Measurements from ENCODE around the gene LKAAEAR1.

Gene LKAAEAR1

GRCh38 chr20:64083804-64084684 lies at the start of gene LKAAEAR1:
TSS of gene LKAAEAR1 (minus strand) at chr20:64084398. CDS start at chr20:64084219, 179 bp downstream.
- H3K27ac ChIP-seq (ENCODE audit: low read depth, low read length, poor library complexity, severe bottlenecking), result no peak within 1 kb of the TSS
- peaks cover 6% of the 10 kb centered on the region; the same call in 1 of the 2 replicates for H3K27me3 ChIP-seq (ENCODE audit: insufficient read depth, low read length)
- H3K36me3 ChIP-seq (ENCODE audit: insufficient read depth, low read length), result no peaks in the 10 kb centered on the region; the same call in 1 of the 2 replicates
- peak within 1 kb of the TSS; percentile 51 for H3K4me3 ChIP-seq (ENCODE audit: low read depth, low read length, poor library complexity, severe bottlenecking)
- H3K4me2 ChIP-seq (ENCODE audit: low read length), result peak within 1 kb of the TSS; percentile 58
- H2AFZ ChIP-seq (ENCODE audit: low read length), result no peak within 1 kb of the TSS
- no peaks in the 10 kb centered on the region for H3K9me2 ChIP-seq (ENCODE audit: low read depth, low read length)
- H4K20me1 ChIP-seq (ENCODE audit: insufficient read depth, low read length), result no peaks in the 10 kb centered on the region
- H3K4me1 ChIP-seq (ENCODE audit: insufficient read depth, low read length, severe bottlenecking), result peaks cover 12% of the 10 kb centered on the region
- H3K9me3 ChIP-seq (ENCODE audit: low read length), result 0 out of 2 replicates have a peak, but pooled peaks cover 3% of the 10 kb centered on the region
- H3F3A ChIP-seq (ENCODE audit: insufficient read depth, low read length), result no peaks in the 10 kb centered on the region
- no peaks in the 10 kb centered on the region for H3K79me2 ChIP-seq (ENCODE audit: insufficient read depth, low read length)
- TF ChIP-seq CTCF (IDR thresholded peaks at IDR 0.05; ENCODE audit: low read length) (no peak), EZH2 (IDR thresholded peaks at IDR 0.05; ENCODE audit: borderline replicate concordance, low read length) (no peak)
- peak within 1 kb of the TSS; percentile 21; the same call in 1 of the 2 replicates for H3K9ac ChIP-seq (ENCODE audit: low read length)

- H2AFZ ChIP-seq (ENCODE audit: low read length), result no peak overlapping the region
These were observed 47.2 kb upstream of the LKAAEAR1 start for GRCh38 chr20:64131406-64131805.

GRCh38 chr20:64130876-64131275 lies 46.7 kb upstream of the LKAAEAR1 start:
- Histone ChIP-seq H3K4me3 (ENCODE audit: low read depth, low read length, poor library complexity, severe bottlenecking) (no peak overlapping the region), H3K9ac (ENCODE audit: low read length) (no peak overlapping the region), H3K79me2 (ENCODE audit: insufficient read depth, low read length) (no peaks in the 10 kb centered on the region), H3F3A (ENCODE audit: insufficient read depth, low read length) (no peaks in the 10 kb centered on the region), H3K36me3 (ENCODE audit: insufficient read depth, low read length) (no peaks in the 10 kb centered on the region), H3K27ac (ENCODE audit: low read depth, low read length, poor library complexity, severe bottlenecking) (no peak overlapping the region), H4K20me1 (ENCODE audit: insufficient read depth, low read length) (no peaks in the 10 kb centered on the region), H3K27me3 (ENCODE audit: insufficient read depth, low read length) (no peaks in the 10 kb centered on the region), H3K4me2 (ENCODE audit: low read length) (no peak overlapping the region), H2AFZ (ENCODE audit: low read length) (no peak overlapping the region), H3K9me3 (ENCODE audit: low read length) (no peaks in the 10 kb centered on the region), H3K9me2 (ENCODE audit: low read depth, low read length) (no peaks in the 10 kb centered on the region), H3K4me1 (ENCODE audit: insufficient read depth, low read length, severe bottlenecking) (no peaks in the 10 kb centered on the region)
- TF ChIP-seq EZH2 (IDR thresholded peaks at IDR 0.05; ENCODE audit: borderline replicate concordance, low read length) (no peak), CTCF (IDR thresholded peaks at IDR 0.05; ENCODE audit: low read length) (no peak)

More at GRCh38 chr20:64131406-64131805, 47.2 kb upstream of the LKAAEAR1 start:
- Histone ChIP-seq H3K79me2 (ENCODE audit: insufficient read depth, low read length) (no peaks in the 10 kb centered on the region), H3K9me3 (ENCODE audit: low read length) (no peaks in the 10 kb centered on the region), H3K36me3 (ENCODE audit: insufficient read depth, low read length) (no peaks in the 10 kb centered on the region), H3K9ac (ENCODE audit: low read length) (no peak overlapping the region), H3F3A (ENCODE audit: insufficient read depth, low read length) (no peaks in the 10 kb centered on the region), H3K4me3 (ENCODE audit: low read depth, low read length, poor library complexity, severe bottlenecking) (no peak overlapping the region), H3K4me2 (ENCODE audit: low read length) (no peak overlapping the region), H3K27ac (ENCODE audit: low read depth, low read length, poor library complexity, severe bottlenecking) (no peak overlapping the region), H3K4me1 (ENCODE audit: insufficient read depth, low read length, severe bottlenecking) (no peaks in the 10 kb centered on the region), H4K20me1 (ENCODE audit: insufficient read depth, low read length) (no peaks in the 10 kb centered on the region), H3K9me2 (ENCODE audit: low read depth, low read length) (no peaks in the 10 kb centered on the region), H3K27me3 (ENCODE audit: insufficient read depth, low read length) (no peaks in the 10 kb centered on the region)
- no peak for TF ChIP-seq CTCF (IDR thresholded peaks at IDR 0.05; ENCODE audit: low read length)
- no peak for TF ChIP-seq EZH2 (IDR thresholded peaks at IDR 0.05; ENCODE audit: borderline replicate concordance, low read length)
